ENCODE data around the gene IGFBP6. TPM values are rescaled to one million over a fixed set of nuclear protein-coding genes. Genes with fewer than 3 reads are reported as not detected.

The IGFBP6 gene
- total RNA-seq, 1 donor from 2014 or later = 0.72 TPM

DNA sequence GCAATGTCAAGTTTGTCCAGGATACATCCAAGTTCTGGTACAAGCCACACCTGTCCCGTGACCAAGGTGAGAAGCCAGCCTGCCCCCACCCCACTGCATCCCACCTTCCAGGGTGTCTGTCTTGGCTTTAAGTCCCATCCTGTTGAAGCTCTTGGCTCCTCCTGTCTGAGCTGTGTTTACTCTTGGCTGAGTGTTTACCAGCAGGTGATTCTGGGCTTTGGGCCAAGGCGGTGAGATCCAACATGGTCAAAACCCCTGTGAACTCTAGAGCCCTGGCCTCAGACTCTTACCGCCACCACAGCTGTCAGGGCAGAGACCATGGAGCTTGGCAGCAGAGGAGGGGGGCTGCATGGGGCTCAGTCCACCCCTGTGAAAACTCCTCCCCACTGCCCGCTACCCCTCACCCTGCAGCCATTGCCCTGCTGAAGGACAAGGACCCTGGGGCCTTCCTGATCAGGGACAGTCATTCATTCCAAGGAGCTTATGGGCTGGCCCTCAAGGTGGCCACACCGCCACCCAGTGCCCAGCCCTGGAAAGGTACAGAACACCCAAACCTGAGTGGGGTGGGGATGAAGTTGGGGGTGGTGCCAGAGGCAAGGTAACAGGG lies 36.0 kb upstream of the IGFBP6 start:
- peaks cover 2% of the 10 kb centered on the region for H3K36me3 Mint-ChIP-seq (ENCODE audit: low read depth)
- TF ChIP-seq, protein P1, sequence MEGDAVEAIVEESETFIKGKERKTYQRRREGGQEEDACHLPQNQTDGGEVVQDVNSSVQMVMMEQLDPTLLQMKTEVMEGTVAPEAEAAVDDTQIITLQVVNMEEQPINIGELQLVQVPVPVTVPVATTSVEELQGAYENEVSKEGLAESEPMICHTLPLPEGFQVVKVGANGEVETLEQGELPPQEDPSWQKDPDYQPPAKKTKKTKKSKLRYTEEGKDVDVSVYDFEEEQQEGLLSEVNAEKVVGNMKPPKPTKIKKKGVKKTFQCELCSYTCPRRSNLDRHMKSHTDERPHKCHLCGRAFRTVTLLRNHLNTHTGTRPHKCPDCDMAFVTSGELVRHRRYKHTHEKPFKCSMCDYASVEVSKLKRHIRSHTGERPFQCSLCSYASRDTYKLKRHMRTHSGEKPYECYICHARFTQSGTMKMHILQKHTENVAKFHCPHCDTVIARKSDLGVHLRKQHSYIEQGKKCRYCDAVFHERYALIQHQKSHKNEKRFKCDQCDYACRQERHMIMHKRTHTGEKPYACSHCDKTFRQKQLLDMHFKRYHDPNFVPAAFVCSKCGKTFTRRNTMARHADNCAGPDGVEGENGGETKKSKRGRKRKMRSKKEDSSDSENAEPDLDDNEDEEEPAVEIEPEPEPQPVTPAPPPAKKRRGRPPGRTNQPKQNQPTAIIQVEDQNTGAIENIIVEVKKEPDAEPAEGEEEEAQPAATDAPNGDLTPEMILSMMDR (conservative IDR thresholded peaks at IDR 0.05) = no peak
- DNase-seq (ENCODE audit: low read depth, low spot score) = no peak
- H3K27me3 Mint-ChIP-seq (ENCODE audit: low read depth) = no peaks in the 10 kb centered on the region
- H3K9me3 Mint-ChIP-seq = no peaks in the 10 kb centered on the region
- peaks cover 16% of the 10 kb centered on the region for H3K4me1 Mint-ChIP-seq
- H3K27ac Mint-ChIP-seq (ENCODE audit: unreplicated experiment) = no peak overlapping the region
- no peak overlapping the region for H3K4me3 Mint-ChIP-seq

DNA sequence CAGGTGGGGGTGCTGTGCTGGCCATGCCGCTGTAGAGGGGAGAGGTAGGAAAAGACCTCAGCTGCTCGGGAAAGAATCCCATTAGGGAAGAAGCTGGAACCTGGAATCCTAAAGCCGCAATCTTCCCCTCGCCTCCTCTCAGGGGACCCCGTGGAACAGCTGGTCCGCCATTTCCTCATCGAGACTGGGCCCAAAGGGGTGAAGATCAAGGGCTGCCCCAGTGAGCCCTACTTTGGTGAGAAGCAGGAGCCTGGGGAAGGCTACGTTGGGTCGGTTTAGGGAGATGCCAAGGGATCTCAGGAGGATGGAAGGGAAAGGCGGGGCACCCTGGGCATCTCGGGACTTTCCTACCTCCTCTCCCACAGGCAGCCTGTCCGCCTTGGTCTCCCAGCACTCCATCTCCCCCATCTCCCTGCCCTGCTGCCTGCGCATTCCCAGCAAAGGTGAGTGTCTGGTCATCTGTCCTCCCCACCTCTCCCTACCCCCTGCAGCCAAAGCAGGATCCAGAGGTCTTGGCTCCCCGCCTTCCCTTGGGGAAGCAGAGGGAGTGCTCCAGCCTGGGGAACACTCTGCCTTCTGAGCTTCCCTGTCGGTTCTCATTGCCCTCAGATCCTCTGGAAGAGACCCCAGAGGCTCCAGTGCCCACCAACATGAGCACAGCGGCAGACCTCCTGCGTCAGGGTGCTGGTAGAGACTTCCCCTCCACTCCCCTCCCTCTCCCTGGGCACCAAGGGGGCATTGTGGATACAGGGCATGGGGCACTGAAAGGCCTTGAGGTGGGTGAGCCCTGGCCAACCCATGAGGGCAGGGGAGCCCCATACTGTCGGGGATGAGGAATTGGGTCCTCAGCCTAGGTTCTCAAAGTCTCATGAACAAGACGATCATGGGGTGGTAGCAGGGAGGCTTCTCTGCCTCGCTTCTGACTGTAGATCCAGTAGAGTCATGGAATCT lies 35.2 kb upstream of the IGFBP6 start:
- Mint-ChIP-seq H3K36me3 (ENCODE audit: low read depth) (peaks cover 2% of the 10 kb centered on the region), H3K4me3 (peak overlapping the region; percentile 34), H3K9me3 (no peaks in the 10 kb centered on the region), H3K27me3 (ENCODE audit: low read depth) (no peaks in the 10 kb centered on the region), H3K27ac (ENCODE audit: unreplicated experiment) (no peak overlapping the region), H3K4me1 (peaks cover 16% of the 10 kb centered on the region)
- TF ChIP-seq, protein P1 (conservative IDR thresholded peaks at IDR 0.05) = no peak
- DNase-seq (ENCODE audit: low read depth, low spot score) = no peak

DNA sequence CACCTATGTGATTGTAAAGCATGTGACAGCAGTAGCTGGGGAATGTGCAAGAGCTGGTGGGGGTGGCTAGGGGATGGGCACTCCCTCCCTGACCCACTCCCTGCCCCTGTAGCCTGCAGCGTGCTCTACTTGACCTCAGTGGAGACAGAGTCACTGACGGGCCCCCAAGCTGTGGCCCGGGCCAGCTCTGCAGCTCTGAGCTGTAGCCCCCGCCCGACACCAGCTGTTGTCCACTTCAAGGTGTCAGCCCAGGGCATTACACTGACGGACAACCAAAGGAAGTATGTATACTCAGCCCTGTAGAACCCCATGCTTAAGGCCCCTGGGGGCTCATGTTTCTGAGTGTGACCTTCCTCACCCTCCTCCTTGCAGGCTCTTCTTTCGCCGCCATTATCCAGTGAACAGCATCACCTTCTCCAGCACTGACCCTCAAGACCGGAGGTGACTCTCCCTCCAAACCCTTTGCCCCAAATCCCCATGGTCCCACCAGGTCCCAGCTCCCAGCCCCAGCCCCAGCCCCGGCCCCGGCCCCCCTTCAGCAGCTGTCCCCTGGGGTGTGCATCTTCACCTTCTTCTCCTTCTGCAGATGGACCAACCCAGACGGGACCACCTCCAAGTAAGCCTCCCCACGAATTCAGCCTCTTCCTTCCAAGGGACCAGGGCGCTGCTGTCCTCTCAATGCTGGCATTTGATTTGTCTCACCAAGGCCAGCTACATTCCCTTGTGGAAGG lies 34.3 kb upstream of the IGFBP6 start:
- Mint-ChIP-seq H3K4me1 (peaks cover 16% of the 10 kb centered on the region), H3K36me3 (ENCODE audit: low read depth) (peaks cover 2% of the 10 kb centered on the region), H3K4me3 (peak overlapping the region; percentile 34), H3K27me3 (ENCODE audit: low read depth) (no peaks in the 10 kb centered on the region), H3K27ac (ENCODE audit: unreplicated experiment) (no peak overlapping the region), H3K9me3 (no peaks in the 10 kb centered on the region)
- TF ChIP-seq, protein P1 (conservative IDR thresholded peaks at IDR 0.05) = no peak
- no peak for DNase-seq (ENCODE audit: low read depth, low spot score)

DNA sequence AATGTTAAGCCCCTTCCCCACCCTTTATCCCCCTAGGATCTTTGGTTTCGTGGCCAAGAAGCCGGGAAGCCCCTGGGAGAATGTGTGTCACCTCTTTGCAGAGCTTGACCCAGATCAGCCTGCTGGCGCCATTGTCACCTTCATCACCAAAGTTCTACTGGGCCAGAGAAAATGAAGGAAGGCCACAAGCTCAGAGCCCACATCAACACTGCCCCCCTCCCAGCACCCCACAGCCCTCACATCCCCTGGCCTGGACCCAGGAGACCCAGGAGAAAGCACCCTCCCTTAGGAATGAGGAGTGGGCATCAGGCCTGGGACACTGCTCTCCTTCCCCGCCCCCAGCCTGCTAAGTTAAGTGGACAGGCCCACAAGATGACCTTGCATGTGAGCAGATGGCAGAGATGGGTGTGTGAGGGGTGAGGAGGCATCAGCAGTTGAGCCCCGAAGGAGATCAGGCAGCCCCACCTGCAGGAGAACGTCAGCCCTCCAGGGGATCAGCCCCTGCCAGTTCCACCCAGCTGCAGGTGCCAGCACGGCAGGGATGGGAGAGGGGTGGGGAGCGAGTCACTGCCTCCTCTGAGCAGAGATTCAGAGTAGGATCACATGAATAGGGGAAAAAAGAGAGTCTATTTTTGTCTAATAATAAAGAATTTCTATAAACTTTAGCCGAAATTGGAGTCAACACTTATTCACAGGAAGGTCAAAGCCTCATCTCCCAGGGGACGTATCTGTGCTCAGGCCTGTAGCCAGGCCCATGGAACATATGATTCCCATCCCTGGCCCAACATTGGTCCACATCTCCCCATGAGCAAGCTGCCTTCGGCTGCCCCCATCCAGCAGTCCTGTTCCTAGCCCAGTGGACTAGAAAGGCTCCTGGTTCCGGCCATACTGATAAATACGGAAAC lies 33.5 kb upstream of the IGFBP6 start:
- peaks cover 2% of the 10 kb centered on the region for H3K36me3 Mint-ChIP-seq (ENCODE audit: low read depth)
- peaks cover 16% of the 10 kb centered on the region for H3K4me1 Mint-ChIP-seq
- no peaks in the 10 kb centered on the region for H3K9me3 Mint-ChIP-seq
- no peaks in the 10 kb centered on the region for H3K27me3 Mint-ChIP-seq (ENCODE audit: low read depth)
- DNase-seq (ENCODE audit: low read depth, low spot score) = no peak
- TF ChIP-seq, protein P1 (conservative IDR thresholded peaks at IDR 0.05) = no peak
- H3K4me3 Mint-ChIP-seq = peak overlapping the region; percentile 19
- no peak overlapping the region for H3K27ac Mint-ChIP-seq (ENCODE audit: unreplicated experiment)

Data from neural crest cell (in vitro differentiated cells).